Esophagus squamous epithelium (tissue), 5 donors: ENCODE results near the gene KLHL40. TPM values are rescaled to one million over a fixed set of nuclear protein-coding genes. Genes with fewer than 3 reads are reported as not detected.

Experiments
- DNase-seq: peaks from one replicate; lab custom pipeline; 2025; lab: John Stamatoyannopoulos, UW
- H3K27ac ChIP-seq, 4 donors: fragments of 200-600 bp; sonication (generic); one replicate each; pipeline ENCODE4 v1.5.1; 2016 to 2019; ENCODE audit warnings: mild to moderate bottlenecking in 1 of 4
- H3K27me3 ChIP-seq, 4 donors: fragments of 200-600 bp; sonication (generic); 1 replicate in 3 of 4; 2 replicates in 1 of 4; pipeline versions ENCODE4 v1.5.1 to v1.6.0; 2017 to 2021; ENCODE audit warnings: antibody characterized with exemption in 1 of 4
- H3K36me3 ChIP-seq, 3 donors: fragments of 200-600 bp; sonication (generic); one replicate each; pipeline ENCODE4 v1.5.1; 2016 to 2019
- H3K4me1 ChIP-seq, 3 donors: fragments of 200-600 bp; sonication (generic); one replicate each; pipeline ENCODE4 v1.5.1; 2017 to 2019
- H3K4me3 ChIP-seq, 4 donors: fragments of 200-600 bp; sonication (generic); 1 replicate in 3 of 4; 2 replicates in 1 of 4; pipeline ENCODE4 v1.5.1; 2016 to 2019; ENCODE audit warnings: mild to moderate bottlenecking in 2 of 4, moderate library complexity in 1 of 4
- H3K9me3 ChIP-seq, 3 donors: fragments of 200-600 bp; sonication (generic); one replicate each; pipeline ENCODE4 v1.5.1; 2016 to 2019
- POLR2A ChIP-seq, 4 donors: fragments of 450-650 bp; IDR thresholded peaks; one replicate each; pipeline ENCODE4 v1.6.1; 2017; ENCODE audit warnings: antibody characterized with exemption in 4 of 4, mild to moderate bottlenecking in 4 of 4, moderate library complexity in 3 of 4
- WGBS, 2 donors: methylation state at CpG; one replicate each; pipeline ENCODE4 v1.1.5; 2018; 5-methylcytosine and 5-hydroxymethylcytosine counted together
- intact Hi-C: fragments of 100-400 bp; cut with DNase I; formaldehyde crosslinking; loops from one replicate; pipeline ENCODE4 v1.15.0; 2022
- total RNA-seq, 4 donors: library from RNA; depleted of rRNA; stranded (reverse); fragments of >200 nt; gene quantifications; one replicate each; pipeline ENCODE4 v1.1.0, GENCODE V29; 2016
- TF ChIP-seq, protein P1 (sequence below), 6 experiments: fragments of 450-650 bp in 4 of 6; fragments of 200-600 bp in 2 of 6; sonication (generic) in 2 of 6; IDR thresholded peaks; one replicate each; pipeline ENCODE4 v1.5.1; 2016 to 2019; ENCODE audit warnings: antibody characterized with exemption in 6 of 6, mild to moderate bottlenecking in 4 of 6, moderate library complexity in 4 of 6
- donor health status: DM: yes; HTN: yes; CAD: no.

The KLHL40 gene
- total RNA-seq, 4 donors from 2014 or later = not detected

DNA sequence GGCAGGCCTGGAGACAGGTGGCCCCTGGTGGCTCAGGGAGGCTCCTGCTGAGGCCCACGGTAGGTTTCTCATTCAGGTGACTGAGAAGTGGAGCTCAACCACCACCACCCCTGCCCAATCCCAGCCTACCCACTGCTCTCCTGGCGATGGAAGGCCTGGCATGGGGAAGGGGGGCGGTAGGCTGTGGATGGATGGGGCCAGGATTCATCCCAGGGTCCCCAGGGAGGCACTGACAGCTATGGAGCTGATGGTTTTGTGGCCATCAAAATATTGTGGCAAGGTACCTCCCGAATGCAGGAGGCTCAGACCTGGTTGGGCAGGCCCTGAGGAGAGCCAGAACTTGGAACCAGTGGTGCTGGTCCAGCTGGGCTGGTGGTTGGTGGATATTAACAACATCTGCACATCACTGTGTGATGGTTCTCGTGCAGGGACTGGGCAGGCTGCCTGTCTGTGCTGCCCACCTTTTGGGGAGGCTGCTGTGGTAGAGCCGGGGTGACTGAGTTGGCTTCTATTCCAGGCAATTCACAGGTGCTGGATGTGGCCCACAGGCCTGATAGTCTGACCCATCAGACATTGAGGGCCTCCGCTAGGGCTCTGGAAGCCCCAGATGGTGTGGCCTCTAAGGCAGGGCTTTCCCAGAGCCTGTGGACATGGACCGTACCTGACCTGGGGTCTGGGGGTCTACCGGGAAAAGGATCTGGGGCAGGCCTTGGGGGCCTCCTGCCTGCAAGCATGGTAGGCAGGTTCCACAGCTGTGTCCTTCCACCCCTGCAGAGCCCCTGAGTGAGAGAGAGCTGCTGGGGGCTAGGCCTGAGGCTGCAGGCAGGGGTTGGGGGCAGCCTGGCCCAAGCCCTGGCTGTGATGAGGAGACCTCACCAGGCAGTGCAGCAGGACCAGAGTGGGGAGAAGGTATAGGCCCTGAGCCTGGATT is 28.4 kb upstream of the KLHL40 start:
- Histone ChIP-seq H3K27me3 (no peaks in the 10 kb centered on the region), H3K9me3 (no peaks in the 10 kb centered on the region), H3K27ac (peak overlapping the region in 3 of 4 donors; percentile 94 to 96 (median 94)), H3K36me3 (peaks cover 3 to 21% (median 8%) of the 10 kb centered on the region in 3 donors), H3K4me1 (peaks cover 33 to 77% (median 44%) of the 10 kb centered on the region in 3 donors), H3K4me3 (no peak overlapping the region)
- WGBS, 2 donors = 49 to 88% methylated on average over 3 to 4 of the region's 9 CpGs
- no peak for DNase-seq
- intact Hi-C loops = no loop called here
- no peak for TF ChIP-seq POLR2A (IDR thresholded peaks at IDR 0.05)
- TF ChIP-seq, protein P1, sequence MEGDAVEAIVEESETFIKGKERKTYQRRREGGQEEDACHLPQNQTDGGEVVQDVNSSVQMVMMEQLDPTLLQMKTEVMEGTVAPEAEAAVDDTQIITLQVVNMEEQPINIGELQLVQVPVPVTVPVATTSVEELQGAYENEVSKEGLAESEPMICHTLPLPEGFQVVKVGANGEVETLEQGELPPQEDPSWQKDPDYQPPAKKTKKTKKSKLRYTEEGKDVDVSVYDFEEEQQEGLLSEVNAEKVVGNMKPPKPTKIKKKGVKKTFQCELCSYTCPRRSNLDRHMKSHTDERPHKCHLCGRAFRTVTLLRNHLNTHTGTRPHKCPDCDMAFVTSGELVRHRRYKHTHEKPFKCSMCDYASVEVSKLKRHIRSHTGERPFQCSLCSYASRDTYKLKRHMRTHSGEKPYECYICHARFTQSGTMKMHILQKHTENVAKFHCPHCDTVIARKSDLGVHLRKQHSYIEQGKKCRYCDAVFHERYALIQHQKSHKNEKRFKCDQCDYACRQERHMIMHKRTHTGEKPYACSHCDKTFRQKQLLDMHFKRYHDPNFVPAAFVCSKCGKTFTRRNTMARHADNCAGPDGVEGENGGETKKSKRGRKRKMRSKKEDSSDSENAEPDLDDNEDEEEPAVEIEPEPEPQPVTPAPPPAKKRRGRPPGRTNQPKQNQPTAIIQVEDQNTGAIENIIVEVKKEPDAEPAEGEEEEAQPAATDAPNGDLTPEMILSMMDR (IDR thresholded peaks at IDR 0.05) = no peak

DNA sequence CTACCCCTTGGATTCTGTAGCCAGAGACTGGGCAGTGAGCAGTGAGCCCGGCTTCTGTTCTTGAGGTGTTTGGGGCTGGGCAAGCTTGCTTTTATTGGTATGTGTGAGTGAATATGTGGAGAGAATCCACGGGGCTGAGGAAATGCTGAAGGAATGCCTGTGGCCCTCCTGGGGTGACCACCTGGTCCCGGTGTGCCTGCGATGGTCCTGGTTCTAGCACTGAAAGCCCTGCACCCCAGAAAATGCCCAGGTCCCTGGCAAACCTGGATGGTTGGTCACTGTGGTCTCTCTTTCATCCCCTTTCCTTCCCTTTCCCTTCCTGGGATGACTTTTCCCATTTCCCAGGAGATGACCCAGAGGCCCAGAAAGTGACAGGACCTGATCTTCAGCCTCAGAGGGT is 27.7 kb upstream of the KLHL40 start:
- intact Hi-C loops = no loop called here
- H3K27ac ChIP-seq = peak overlapping the region in 2 of 4 donors; percentile 9 to 94
- H3K4me1 ChIP-seq = peaks cover 25 to 70% (median 37%) of the 10 kb centered on the region in 3 donors

DNA sequence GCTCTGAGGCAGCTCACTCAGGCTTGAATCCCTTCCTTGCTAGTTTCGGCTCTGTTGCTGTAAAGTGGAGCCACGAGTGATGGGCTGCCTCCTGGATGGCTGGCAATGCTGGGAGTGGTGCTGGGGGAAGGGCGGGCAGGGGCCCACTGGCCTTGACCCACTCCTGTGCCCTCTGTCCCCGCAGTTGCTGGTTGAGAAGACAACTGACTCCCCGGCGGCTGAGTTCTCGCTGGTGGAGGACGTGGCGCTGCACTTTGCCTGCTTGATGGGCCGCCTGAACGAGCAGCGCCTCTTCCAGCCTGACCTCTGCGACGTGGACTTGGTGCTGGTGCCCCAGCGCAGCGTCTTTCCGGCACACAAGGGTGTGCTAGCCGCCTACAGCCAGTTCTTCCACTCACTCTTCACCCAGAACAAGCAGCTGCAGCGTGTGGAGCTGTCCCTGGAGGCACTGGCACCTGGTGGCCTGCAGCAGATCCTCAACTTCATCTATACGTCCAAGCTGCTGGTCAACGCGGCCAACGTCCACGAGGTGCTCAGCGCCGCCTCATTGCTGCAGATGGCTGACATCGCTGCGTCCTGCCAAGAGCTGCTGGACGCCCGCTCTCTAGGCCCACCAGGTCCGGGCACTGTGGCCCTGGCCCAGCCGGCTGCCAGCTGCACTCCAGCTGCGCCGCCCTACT is 27.1 kb upstream of the KLHL40 start:
- WGBS, 2 donors = 83 to 94% methylated on average over 7 to 14 of the region's 34 CpGs
- Histone ChIP-seq H3K27ac (peak overlapping the region in 1 of 4 donors; percentile 9), H3K4me1 (peaks cover 20 to 64% (median 32%) of the 10 kb centered on the region in 3 donors)

More for the DNA sequence above, 27.7 kb upstream of the KLHL40 start:
- Histone ChIP-seq H3K27me3 (no peaks in the 10 kb centered on the region), H3K36me3 (peaks cover 3 to 21% (median 8%) of the 10 kb centered on the region in 3 donors), H3K9me3 (no peaks in the 10 kb centered on the region), H3K4me3 (no peak overlapping the region)
- no peak for DNase-seq
- WGBS, 2 donors = 80 to 83% methylated on average over 1 to 2 of the region's 4 CpGs
- TF ChIP-seq, protein P1 (IDR thresholded peaks at IDR 0.05) = no peak
- no peak for TF ChIP-seq POLR2A (IDR thresholded peaks at IDR 0.05)

DNA sequence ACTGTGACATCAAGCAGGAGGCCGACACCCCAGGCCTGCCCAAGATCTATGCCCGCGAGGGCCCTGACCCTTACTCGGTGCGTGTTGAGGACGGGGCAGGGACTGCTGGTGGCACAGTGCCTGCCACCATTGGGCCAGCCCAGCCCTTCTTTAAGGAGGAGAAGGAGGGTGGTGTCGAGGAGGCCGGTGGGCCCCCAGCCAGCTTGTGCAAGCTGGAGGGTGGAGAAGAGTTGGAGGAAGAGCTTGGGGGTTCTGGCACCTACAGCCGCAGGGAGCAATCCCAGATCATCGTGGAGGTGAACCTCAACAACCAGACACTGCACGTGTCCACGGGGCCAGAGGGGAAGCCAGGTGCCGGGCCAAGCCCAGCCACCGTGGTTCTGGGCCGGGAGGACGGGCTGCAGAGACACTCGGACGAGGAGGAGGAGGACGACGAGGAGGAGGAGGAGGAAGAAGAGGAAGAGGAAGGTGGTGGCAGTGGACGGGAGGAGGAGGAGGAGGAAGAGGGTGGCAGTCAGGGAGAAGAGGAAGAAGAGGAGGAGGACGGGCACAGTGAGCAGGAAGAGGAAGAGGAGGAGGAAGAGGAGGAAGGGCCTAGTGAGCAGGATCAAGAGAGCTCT is 26.5 kb upstream of the KLHL40 start:
- no peak for TF ChIP-seq POLR2A (IDR thresholded peaks at IDR 0.05)
- TF ChIP-seq, protein P1 (IDR thresholded peaks at IDR 0.05) = no peak
- WGBS, 2 donors = 64 to 68% methylated on average over 15 to 16 of the region's 22 CpGs
- no peak overlapping the region for H3K4me3 ChIP-seq
- peak overlapping the region in 2 of 4 donors; percentile 0 to 49 for H3K27ac ChIP-seq
- H3K9me3 ChIP-seq = no peaks in the 10 kb centered on the region
- no peaks in the 10 kb centered on the region for H3K27me3 ChIP-seq
- DNase-seq = no peak
- intact Hi-C loops = no loop called here
- H3K36me3 ChIP-seq = peaks cover 3 to 21% (median 8%) of the 10 kb centered on the region in 3 donors
- H3K4me1 ChIP-seq = peaks cover 13 to 58% (median 25%) of the 10 kb centered on the region in 3 donors

More for the DNA sequence above, 27.1 kb upstream of the KLHL40 start:
- TF ChIP-seq, protein P1 (IDR thresholded peaks at IDR 0.05) = no peak
- no peak for TF ChIP-seq POLR2A (IDR thresholded peaks at IDR 0.05)
- Histone ChIP-seq H3K9me3 (no peaks in the 10 kb centered on the region), H3K36me3 (peaks cover 3 to 21% (median 8%) of the 10 kb centered on the region in 3 donors), H3K4me3 (no peak overlapping the region), H3K27me3 (no peaks in the 10 kb centered on the region)
- intact Hi-C loops = no loop called here
- DNase-seq = no peak
